ENCODE data around the gene POMT1. TPM values are rescaled to one million over a fixed set of nuclear protein-coding genes. Genes with fewer than 3 reads are reported as not detected.

The POMT1 gene
- total RNA-seq, 1 donor from 2014 or later: 14.5 TPM

DNA sequence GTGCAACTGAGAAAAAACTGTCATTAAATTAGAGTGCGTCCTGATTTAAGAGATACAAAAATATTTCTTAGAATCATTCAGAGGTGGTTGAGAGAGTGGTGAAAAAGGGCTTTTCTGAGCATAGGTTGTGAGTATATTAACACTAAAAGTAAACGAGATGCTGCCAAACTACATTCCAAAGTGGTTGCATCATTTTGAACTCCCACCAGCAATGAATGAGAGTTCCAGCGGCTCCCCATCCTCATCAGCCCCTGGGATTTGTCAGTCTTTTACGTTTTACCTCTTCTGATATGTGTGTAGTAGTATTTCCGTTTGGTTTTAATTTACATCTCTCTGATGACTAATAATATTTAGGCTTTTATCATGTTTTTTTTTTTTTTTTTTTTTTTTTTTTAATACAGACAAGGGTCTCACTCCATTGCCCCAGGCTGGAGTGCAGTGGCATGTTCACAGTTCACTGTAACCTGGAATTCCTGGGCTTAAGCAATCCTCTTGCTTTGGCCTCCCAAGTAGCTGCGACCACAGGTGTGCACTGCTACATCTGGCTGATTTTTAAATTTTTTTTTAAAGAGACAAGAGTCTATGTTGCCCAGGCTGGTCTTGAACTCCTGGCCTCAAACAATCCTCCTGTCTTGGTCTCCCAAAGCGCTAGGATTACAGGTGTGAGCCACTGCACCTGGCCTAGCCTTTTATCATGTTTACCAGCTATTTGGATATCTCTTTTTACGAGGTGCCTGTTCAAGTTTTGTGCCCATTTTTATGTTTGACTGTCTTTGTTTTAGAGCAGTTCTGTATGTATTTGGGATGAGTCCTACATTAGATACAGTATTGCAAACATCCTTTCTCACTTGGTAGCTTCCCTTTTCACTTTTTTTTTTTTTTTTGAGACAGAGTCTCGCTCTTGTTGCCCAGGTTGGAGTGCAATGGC lies 59.6 kb downstream of the POMT1 start:
- no peak overlapping the region for H3K27ac ChIP-seq
- TF ChIP-seq, protein P1, sequence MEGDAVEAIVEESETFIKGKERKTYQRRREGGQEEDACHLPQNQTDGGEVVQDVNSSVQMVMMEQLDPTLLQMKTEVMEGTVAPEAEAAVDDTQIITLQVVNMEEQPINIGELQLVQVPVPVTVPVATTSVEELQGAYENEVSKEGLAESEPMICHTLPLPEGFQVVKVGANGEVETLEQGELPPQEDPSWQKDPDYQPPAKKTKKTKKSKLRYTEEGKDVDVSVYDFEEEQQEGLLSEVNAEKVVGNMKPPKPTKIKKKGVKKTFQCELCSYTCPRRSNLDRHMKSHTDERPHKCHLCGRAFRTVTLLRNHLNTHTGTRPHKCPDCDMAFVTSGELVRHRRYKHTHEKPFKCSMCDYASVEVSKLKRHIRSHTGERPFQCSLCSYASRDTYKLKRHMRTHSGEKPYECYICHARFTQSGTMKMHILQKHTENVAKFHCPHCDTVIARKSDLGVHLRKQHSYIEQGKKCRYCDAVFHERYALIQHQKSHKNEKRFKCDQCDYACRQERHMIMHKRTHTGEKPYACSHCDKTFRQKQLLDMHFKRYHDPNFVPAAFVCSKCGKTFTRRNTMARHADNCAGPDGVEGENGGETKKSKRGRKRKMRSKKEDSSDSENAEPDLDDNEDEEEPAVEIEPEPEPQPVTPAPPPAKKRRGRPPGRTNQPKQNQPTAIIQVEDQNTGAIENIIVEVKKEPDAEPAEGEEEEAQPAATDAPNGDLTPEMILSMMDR (IDR thresholded peaks at IDR 0.05): no peak
- TF ChIP-seq POLR2A (IDR thresholded peaks at IDR 0.05) (no peak), POLR2AphosphoS5 (IDR thresholded peaks at IDR 0.05; ENCODE audit: insufficient read depth in 1 of 2, low read depth in 1 of 2) (no peak)
- no peaks in the 10 kb centered on the region for H3K27me3 ChIP-seq
- H3K36me3 ChIP-seq: no peaks in the 10 kb centered on the region
- H3K9me3 ChIP-seq: no peaks in the 10 kb centered on the region
- no peak overlapping the region for H3K4me3 ChIP-seq
- intact Hi-C loops (cut with DNase I): no loop called here
- DNase-seq (ENCODE audit: extremely low spot score in 2 of 2): no peak
- no peaks in the 10 kb centered on the region for H3K4me1 ChIP-seq

DNA sequence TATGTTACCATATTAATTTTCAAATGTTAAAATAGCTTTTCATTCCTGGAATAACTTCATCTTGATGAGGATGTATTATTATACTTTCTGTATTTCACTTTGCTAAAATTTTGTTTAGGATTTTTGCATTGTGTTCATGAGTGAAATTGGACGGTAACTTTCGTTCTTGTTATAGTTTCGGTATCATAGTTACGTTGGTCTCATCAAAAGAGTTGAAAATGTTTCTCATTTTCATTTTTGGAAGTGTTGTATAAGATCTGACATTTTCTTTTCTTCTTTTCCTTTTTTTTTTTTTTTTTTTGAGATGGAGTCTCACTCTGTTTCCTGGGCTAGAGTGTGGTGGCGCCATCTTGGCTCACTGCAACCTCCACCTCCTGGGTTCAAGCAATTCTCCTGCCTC lies 62.7 kb downstream of the POMT1 start:
- H3K4me1 ChIP-seq: no peaks in the 10 kb centered on the region
- no peaks in the 10 kb centered on the region for H3K27me3 ChIP-seq
- no peaks in the 10 kb centered on the region for H3K9me3 ChIP-seq
- intact Hi-C loops (cut with DNase I): no loop called here
- H3K4me3 ChIP-seq: no peak overlapping the region
- no peaks in the 10 kb centered on the region for H3K36me3 ChIP-seq
- DNase-seq (ENCODE audit: extremely low spot score in 2 of 2): no peak
- no peak overlapping the region for H3K27ac ChIP-seq
- TF ChIP-seq POLR2A (IDR thresholded peaks at IDR 0.05) (no peak), POLR2AphosphoS5 (IDR thresholded peaks at IDR 0.05; ENCODE audit: insufficient read depth in 1 of 2, low read depth in 1 of 2) (no peak)
- TF ChIP-seq, protein P1 (IDR thresholded peaks at IDR 0.05): no peak

DNA sequence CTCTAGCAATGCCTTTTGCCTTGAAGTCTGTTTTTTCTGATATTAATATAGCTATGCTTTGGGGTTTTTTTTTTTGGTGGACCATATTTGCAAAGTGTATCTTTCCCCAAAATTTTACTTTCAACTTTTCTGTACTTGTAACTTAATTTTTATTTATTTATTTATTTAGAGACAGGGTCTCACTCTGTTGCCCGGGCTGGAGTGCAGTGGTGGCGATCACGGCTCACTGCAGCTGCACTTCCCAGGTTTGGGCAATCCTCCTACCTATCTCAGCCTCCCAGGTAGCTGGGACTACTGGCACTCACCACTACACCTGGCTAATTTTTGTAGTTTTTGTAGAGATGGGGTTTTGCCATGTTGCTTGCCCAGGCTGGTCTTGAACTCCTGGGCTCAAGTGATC lies 63.4 kb downstream of the POMT1 start:
- Histone ChIP-seq H3K4me3 (no peak overlapping the region), H3K27me3 (no peaks in the 10 kb centered on the region), H3K4me1 (no peaks in the 10 kb centered on the region), H3K9me3 (no peaks in the 10 kb centered on the region), H3K36me3 (peaks cover 0 to 2% of the 10 kb centered on the region in 2 donors), H3K27ac (no peak overlapping the region)
- TF ChIP-seq POLR2AphosphoS5 (IDR thresholded peaks at IDR 0.05; ENCODE audit: insufficient read depth in 1 of 2, low read depth in 1 of 2) (no peak), POLR2A (IDR thresholded peaks at IDR 0.05) (no peak)
- TF ChIP-seq, protein P1 (IDR thresholded peaks at IDR 0.05): no peak
- DNase-seq (ENCODE audit: extremely low spot score in 2 of 2): no peak
- intact Hi-C loops (cut with DNase I): no loop called here

DNA sequence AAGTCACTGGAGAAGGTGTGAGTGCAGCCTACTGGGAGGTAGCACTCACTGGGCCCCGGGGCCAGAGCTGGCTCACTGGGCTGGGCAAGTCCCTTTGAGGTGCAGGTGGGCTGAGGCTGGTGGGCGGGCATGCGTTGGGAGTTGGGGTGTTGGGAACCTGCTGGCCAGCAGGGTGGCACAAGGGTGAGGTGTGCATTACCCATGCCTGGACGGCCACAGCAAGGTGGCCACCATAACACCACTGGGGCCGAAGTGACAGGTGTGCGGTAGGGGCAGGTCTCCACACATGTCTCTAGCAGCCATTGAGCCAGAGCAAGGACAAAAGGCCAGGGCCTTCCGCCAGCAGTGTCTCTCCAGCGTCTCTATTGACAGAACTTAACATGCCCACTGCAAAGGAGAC lies 65.2 kb downstream of the POMT1 start:
- TF ChIP-seq, protein P1 (IDR thresholded peaks at IDR 0.05): no peak
- TF ChIP-seq POLR2A (IDR thresholded peaks at IDR 0.05) (no peak), POLR2AphosphoS5 (IDR thresholded peaks at IDR 0.05; ENCODE audit: insufficient read depth in 1 of 2, low read depth in 1 of 2) (no peak)
- no peak for DNase-seq (ENCODE audit: extremely low spot score in 2 of 2)
- no peaks in the 10 kb centered on the region for H3K9me3 ChIP-seq
- no peak overlapping the region for H3K27ac ChIP-seq
- peaks cover 0 to 6% of the 10 kb centered on the region in 2 donors for H3K36me3 ChIP-seq
- intact Hi-C loops (cut with DNase I): no loop called here
- no peaks in the 10 kb centered on the region for H3K27me3 ChIP-seq
- H3K4me1 ChIP-seq: no peaks in the 10 kb centered on the region
- no peak overlapping the region for H3K4me3 ChIP-seq

Small RNA genes lying within 50 kb of the gene (small RNA-seq; reads per million reads assigned to genes)
- gene SNORD62A: not detected
- 0.69 reads per million for gene SNORD62B

Other genes starting within 250 kb of the POMT1 start
- gene FAM78A, start 226.4 kb upstream of the POMT1 start, total RNA-seq: 2.5 TPM
- gene PLPP7, start 213.2 kb upstream of the POMT1 start, total RNA-seq: 11.8 TPM
- 116 TPM for gene PRRC2B, start 108.8 kb upstream of the POMT1 start, total RNA-seq
- 37.3 TPM for gene UCK1, start 28.3 kb downstream of the POMT1 start, total RNA-seq
- gene PRRT1B, start 42.6 kb downstream of the POMT1 start, total RNA-seq: not detected
- 57.9 TPM for gene RAPGEF1, start 237.2 kb downstream of the POMT1 start, total RNA-seq